GM12872 (cell line): ENCODE measurements around the gene CNPY1.

Experiments used
- CTCF ChIP-seq: IDR thresholded peaks from 3 replicates; pipeline ENCODE4 v1.5.1; 2011; ENCODE audit warnings: low read depth, mild to moderate bottlenecking, low read length, moderate library complexity; ENCODE audit not compliant: insufficient read depth

The CNPY1 gene

DNA sequence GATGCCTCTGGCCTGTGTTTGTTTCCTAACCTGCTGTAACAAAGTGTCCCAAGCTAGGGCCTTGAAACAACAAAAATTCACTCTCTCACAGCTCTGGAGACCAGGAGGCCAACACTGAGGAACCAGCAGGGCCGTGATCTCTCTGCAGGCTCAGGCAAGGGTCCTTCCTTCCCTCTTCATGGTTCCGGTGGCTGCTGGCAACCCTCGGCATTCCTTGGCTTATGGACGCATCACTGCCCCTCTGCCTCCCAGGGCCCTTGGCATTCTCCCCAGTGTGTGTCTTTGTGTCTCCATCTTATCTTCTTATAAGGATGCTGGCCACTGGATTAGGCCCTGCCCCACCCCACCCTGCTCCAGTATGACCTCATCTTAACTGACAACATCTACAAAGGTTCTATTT lies 17.0 kb downstream of the CNPY1 start:
- no peak for TF ChIP-seq CTCF

DNA sequence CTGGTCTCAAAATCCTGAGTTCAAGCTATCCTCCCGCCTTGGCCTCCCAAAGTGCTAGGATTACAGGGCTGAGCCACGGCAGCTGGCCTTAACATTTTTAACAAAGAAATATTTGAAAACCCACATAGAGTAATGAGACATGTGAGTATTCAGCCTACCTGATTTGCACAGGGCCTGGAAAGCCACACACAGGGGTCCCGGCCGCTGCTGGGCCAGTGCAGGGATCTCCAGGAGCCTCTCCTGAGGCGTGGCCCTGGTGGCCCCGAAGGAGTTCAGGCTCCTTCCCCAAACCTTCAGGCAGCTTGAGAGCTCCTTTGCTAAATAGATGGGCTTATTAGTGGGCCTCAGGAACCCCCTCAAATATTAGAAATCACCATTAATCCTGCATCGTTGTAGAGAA lies 18.7 kb downstream of the CNPY1 start:
- TF ChIP-seq CTCF = no peak

DNA sequence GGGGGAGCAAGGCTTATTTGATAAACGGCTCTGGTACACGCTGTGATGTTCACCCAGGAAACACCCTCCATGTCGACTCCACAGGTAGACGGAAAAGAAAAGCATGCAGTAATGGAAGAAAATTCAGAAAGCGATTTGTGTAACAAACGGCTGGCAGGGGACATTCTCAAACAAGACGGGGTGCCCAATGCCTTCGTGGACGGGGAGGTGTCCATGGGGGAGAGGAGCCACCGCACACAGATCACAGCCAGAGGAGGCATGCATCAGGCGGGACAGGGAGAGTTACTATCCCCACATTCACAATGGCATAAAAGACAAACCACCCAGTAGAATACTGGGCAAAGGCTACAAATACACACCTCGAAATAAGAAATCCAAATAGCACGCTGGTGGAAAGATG lies 20.1 kb downstream of the CNPY1 start:
- TF ChIP-seq CTCF = no peak

GRCh38 chr7:155524018-155524556 lies 22.3 kb downstream of the CNPY1 start:
- no peak for TF ChIP-seq CTCF

DNA sequence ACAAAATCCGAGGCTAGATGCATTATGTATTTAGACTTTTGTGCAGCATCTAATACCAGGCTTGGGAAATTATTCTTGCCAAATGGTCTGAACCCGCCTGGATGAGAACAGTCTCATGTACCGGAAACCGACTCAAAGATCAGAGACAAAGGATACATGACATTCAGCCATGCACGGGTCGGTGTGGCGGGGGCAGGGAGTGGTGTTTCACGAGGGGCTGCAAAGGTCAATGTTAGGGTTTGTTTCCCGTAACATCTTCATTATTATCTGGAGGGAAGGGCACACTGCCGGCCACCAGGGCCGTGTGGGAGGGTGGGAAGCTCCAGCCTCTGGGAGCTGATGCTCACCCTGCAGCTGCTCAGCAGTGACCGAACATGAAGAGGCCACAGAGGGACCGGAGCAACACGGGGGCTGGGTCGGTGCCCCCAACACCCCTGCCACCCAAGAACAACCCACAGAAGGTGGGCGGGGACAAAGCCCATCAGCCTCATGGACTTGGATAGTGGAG lies 23.1 kb downstream of the CNPY1 start:
- no peak for TF ChIP-seq CTCF

DNA sequence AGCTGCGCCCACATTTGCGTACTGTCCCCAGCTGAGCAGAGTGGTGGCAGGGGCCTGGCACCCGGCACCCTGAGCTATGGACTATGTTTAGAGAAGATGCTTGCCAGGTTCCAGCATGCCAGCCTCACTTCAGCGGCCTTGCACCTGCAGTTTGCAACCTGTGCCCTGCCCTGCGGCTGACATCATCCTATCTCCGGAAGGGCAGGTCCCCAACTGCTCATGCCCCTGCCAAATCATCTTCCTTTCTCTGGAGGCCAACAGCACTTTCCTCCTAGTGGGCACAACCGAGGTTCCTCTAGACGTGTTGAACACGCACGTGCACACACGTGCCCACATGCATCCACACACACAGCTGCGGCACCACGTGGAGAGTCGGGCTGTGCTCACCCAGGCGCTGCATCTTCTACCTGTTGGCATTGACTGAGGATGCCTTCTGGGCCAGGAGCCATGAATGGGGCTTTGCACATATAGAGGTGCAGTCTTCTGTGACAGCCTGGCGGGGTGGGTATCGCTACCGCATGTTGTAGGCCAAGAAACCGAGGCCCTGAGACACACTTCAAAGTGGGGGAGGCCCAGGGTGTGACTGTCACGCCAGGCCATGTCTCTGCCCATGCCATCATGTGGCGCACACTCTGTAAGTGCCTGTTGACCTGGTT lies 24.5 kb downstream of the CNPY1 start:
- no peak for TF ChIP-seq CTCF

DNA sequence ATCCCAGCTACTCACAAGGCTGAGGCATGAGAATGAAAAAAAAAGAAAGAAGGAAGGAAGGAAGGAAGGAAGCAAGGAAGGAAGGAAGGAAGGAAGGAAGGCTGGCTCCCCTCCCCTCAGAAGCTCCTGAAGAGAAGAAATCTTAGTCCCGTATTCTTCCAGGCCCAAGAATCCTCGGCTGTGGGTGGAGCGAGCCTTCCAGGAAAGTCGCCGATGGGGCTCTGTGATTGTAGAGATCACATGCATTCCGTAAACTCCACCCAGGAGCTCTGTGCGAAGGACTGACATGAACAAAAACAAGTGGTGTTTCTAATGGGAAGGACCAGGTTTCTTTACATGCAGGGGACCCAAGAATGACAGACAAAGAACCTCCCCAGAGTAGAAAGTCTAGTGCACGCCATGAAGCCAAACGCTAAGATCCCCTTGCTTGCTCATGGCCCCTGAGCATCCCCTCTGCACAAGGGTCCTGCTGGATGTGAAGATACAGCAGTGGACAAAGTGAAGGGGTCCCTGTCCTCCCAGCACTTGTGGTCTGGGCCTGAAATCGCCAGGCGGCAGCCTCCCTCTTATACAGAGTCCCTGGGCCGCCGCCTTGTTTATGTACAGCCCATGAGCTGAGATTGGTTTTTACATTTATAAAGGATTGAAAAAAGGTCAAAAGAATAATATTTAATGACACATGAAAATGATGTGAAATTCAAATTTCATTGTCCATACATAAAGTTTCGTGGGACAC lies 25.2 kb downstream of the CNPY1 start:
- no peak for TF ChIP-seq CTCF
